HepG2 (cell line): ENCODE results near the gene HAP1. TPM values are rescaled to one million over a fixed set of nuclear protein-coding genes. Genes with fewer than 3 reads are reported as not detected.
A peak's percentile ranks its signal among the peaks of the same experiment; 100 is the strongest.

Experiments
- ATAC-seq: fragments of 200-7000 bp; cut with Tn5 transposase; 3 replicates; pipeline ENCODE4 v1.9.1; 2020; ENCODE audit warnings: mild to moderate bottlenecking, moderate library complexity
- BruUV-seq: library from RNA; stranded (reverse); fragments of 400-500 nt; replicated peaks from 2 replicates; lab custom pipeline; 2021; lab: Mats Ljungman, UMichigan
- CTCF ChIA-PET: fragments of 300-600 bp; formaldehyde crosslinking; extraction: SDS; loops from one replicate; lab custom pipeline; 2021; ENCODE audit warnings: low total read pairs, inconsistent platforms, low intra/inter-chr PET ratio; lab: Yijun Ruan, JAX
- POLR2A ChIA-PET: fragments of 350-600 bp; sonication (Branson Sonifier 250); formaldehyde crosslinking; loops from one replicate; lab custom pipeline; 2020; ENCODE audit warnings: antibody characterized with exemption, inconsistent platforms; lab: Yijun Ruan, JAX
- DNase-seq: peaks from one replicate; pipeline ENCODE4 v3.0.0-alpha.2; 2015; ENCODE audit warnings: low spot score
- FAIRE-seq: peaks from 3 replicates; lab custom pipeline; 2011; peaks lifted over from hg19 to GRCh38; lab: Jason Lieb, UNC
- H2AFZ ChIP-seq: one replicate; pipeline ENCODE4 v1.6.1; 2011; ENCODE audit warnings: low read length, inconsistent platforms
- H3K27ac ChIP-seq: fragments of 300-600 bp; 3 replicates; pipeline ENCODE4 v1.8.0; 2011; ENCODE audit warnings: mixed run types, mild to moderate bottlenecking, mixed read lengths, low read length, inconsistent platforms; ENCODE audit not compliant: insufficient read depth; ENCODE audit errors: extremely low read length
- H3K27me3 ChIP-seq, 2 experiments: fragments of 200-600 bp in 1 of 2; 2 replicates in 1 of 2; 3 replicates in 1 of 2; pipeline versions ENCODE4 v1.6.0 to v1.8.0; 2011; ENCODE audit warnings: low read length in 2 of 2, mild to moderate bottlenecking in 2 of 2, moderate library complexity in 2 of 2, inconsistent platforms in 1 of 2; ENCODE audit not compliant: insufficient read depth in 2 of 2, control insufficient read depth in 1 of 2
- H3K36me3 ChIP-seq, 2 experiments: fragments of 200-600 bp in 1 of 2; replicated peaks in 1 of 2; 2 replicates in 1 of 2; 3 replicates in 1 of 2; pipeline versions ENCODE4 v1.5.1 to v1.8.0; 2011; ENCODE audit warnings: low read length in 2 of 2, inconsistent platforms in 1 of 2; ENCODE audit not compliant: insufficient read depth in 2 of 2, control insufficient read depth in 1 of 2
- H3K4me1 ChIP-seq: 2 replicates; pipeline ENCODE4 v1.5.1; 2012; ENCODE audit warnings: low read length, inconsistent platforms; ENCODE audit not compliant: insufficient read depth
- H3K4me2 ChIP-seq: 2 replicates; pipeline ENCODE4 v1.6.0; 2011; ENCODE audit warnings: low read depth, low read length, inconsistent platforms
- H3K4me3 ChIP-seq, 3 experiments: fragments of 200-600 bp in 1 of 3; sonication (generic), shearing (Covaris generic) in 1 of 3; replicated peaks in 1 of 3; 2 replicates each; pipeline ENCODE4 v1.5.1; 2011 to 2016; ENCODE audit warnings: low read length in 3 of 3, inconsistent platforms in 2 of 3, low read depth in 2 of 3, mild to moderate bottlenecking in 2 of 3, control low read depth in 1 of 3, mixed read lengths in 1 of 3; ENCODE audit not compliant: insufficient read depth in 1 of 3
- H3K79me2 ChIP-seq: one replicate; pipeline ENCODE4 v1.6.1; 2011; ENCODE audit warnings: low read length, inconsistent platforms; ENCODE audit not compliant: insufficient read depth
- H3K9ac ChIP-seq: 2 replicates; pipeline ENCODE4 v1.6.0; 2011; ENCODE audit warnings: mild to moderate bottlenecking, low read depth, low read length, inconsistent platforms; ENCODE audit not compliant: insufficient read depth
- H3K9me3 ChIP-seq: 2 replicates; pipeline ENCODE4 v1.5.1; 2012; ENCODE audit warnings: mild to moderate bottlenecking, low read length
- H4K20me1 ChIP-seq: 2 replicates; pipeline ENCODE4 v1.6.0; 2011; ENCODE audit warnings: inconsistent platforms, mild to moderate bottlenecking, low read length, moderate library complexity; ENCODE audit not compliant: insufficient read depth
- AKAP8 ChIP-seq: sonication (generic); formaldehyde crosslinking; IDR thresholded peaks from 2 replicates; pipeline ENCODE4 v1.5.1; 2020; ENCODE audit warnings: mild to moderate bottlenecking, missing genetic modification reagents
- CEBPG ChIP-seq: IDR thresholded peaks from 2 replicates; pipeline ENCODE4 v1.6.1; 2016
- GTF2F1 ChIP-seq: fragments of 150-350 bp; IDR thresholded peaks from 2 replicates; pipeline ENCODE4 v1.6.1; 2014; ENCODE audit warnings: low read length
- IRF1 ChIP-seq: sonication (generic); formaldehyde crosslinking; IDR thresholded peaks from 2 replicates; pipeline ENCODE4 v1.4.0; 2020; ENCODE audit warnings: low read depth, mild to moderate bottlenecking, missing genetic modification reagents
- MAFF ChIP-seq: IDR thresholded peaks from 2 replicates; pipeline ENCODE4 v1.6.1; 2011; ENCODE audit warnings: low read depth, low read length, improper control_type of control experiment
- MEIS1 ChIP-seq: sonication (generic); formaldehyde crosslinking; IDR thresholded peaks from 2 replicates; pipeline ENCODE4 v1.9.0; 2021; ENCODE audit warnings: mild to moderate bottlenecking, missing genetic modification reagents, moderate library complexity, borderline replicate concordance
- MTF2 ChIP-seq: sonication (generic); formaldehyde crosslinking; IDR thresholded peaks from 2 replicates; pipeline ENCODE4 v1.5.0; 2020; ENCODE audit warnings: missing genetic modification reagents, borderline replicate concordance
- RNF2 ChIP-seq: fragments of 450-650 bp; conservative IDR thresholded peaks from 2 replicates; pipeline ENCODE4 v1.6.1; 2016; ENCODE audit warnings: low read depth
- SATB2 ChIP-seq: sonication (generic); formaldehyde crosslinking; IDR thresholded peaks from 2 replicates; pipeline ENCODE4 v1.5.0; 2020; ENCODE audit warnings: missing genetic modification reagents
- SOX13 ChIP-seq, 3 experiments: fragments of 450-650 bp in 1 of 3; sonication (generic) in 1 of 3; formaldehyde crosslinking in 1 of 3; IDR thresholded peaks in 2 of 3; conservative IDR thresholded peaks in 1 of 3; 2 replicates each; pipeline versions ENCODE4 v1.5.0 to v1.6.1; 2016 to 2020; ENCODE audit warnings: antibody characterized with exemption in 1 of 3, mild to moderate bottlenecking in 1 of 3, missing compliant biosample characterization in 1 of 3, missing genetic modification reagents in 1 of 3, moderate library complexity in 1 of 3
- TRIM24 ChIP-seq: sonication (generic); formaldehyde crosslinking; IDR thresholded peaks from 2 replicates; pipeline ENCODE4 v1.8.0; 2022; ENCODE audit warnings: mild to moderate bottlenecking, missing genetic modification reagents
- TSC22D2 ChIP-seq: sonication (generic); formaldehyde crosslinking; IDR thresholded peaks from 2 replicates; pipeline ENCODE4 v1.5.1; 2020; ENCODE audit warnings: missing genetic modification reagents, mild to moderate bottlenecking, borderline replicate concordance
- ZGPAT ChIP-seq: IDR thresholded peaks from 2 replicates; pipeline ENCODE4 v1.6.1; 2016; ENCODE audit warnings: mild to moderate bottlenecking
- ZNF143 ChIP-seq: sonication (generic); formaldehyde crosslinking; IDR thresholded peaks from 2 replicates; pipeline ENCODE4 v1.4.0; 2020; ENCODE audit warnings: missing genetic modification reagents
- ZNF446 ChIP-seq: sonication (generic); formaldehyde crosslinking; IDR thresholded peaks from 2 replicates; pipeline ENCODE4 v1.5.0; 2020; ENCODE audit warnings: mild to moderate bottlenecking, missing genetic modification reagents
- ZNF468 ChIP-seq: sonication (generic); formaldehyde crosslinking; IDR thresholded peaks from 2 replicates; pipeline ENCODE4 v1.8.0; 2022; ENCODE audit warnings: mild to moderate bottlenecking, moderate library complexity, missing genetic modification reagents
- ZNF501 ChIP-seq: sonication (generic); formaldehyde crosslinking; IDR thresholded peaks from 2 replicates; pipeline ENCODE4 v1.5.1; 2020; ENCODE audit warnings: mild to moderate bottlenecking, moderate library complexity, missing genetic modification reagents
- ZNF557 ChIP-seq: sonication (generic); formaldehyde crosslinking; IDR thresholded peaks from 2 replicates; pipeline ENCODE4 v1.4.0; 2020; ENCODE audit warnings: missing genetic modification reagents
- ZNF761 ChIP-seq: sonication (generic); formaldehyde crosslinking; conservative IDR thresholded peaks from 2 replicates; pipeline ENCODE4 v1.4.0; 2020; ENCODE audit warnings: mild to moderate bottlenecking, missing genetic modification reagents
- ZNF788 ChIP-seq: sonication (generic); formaldehyde crosslinking; IDR thresholded peaks from 2 replicates; pipeline ENCODE4 v1.5.0; 2020; ENCODE audit warnings: mild to moderate bottlenecking, missing genetic modification reagents, borderline replicate concordance
- WGBS: methylation state at CpG from one replicate; pipeline ENCODE4 v1.1.6; 2017; ENCODE audit warnings: low lambda C conversion rate; 5-methylcytosine and 5-hydroxymethylcytosine counted together
- in situ Hi-C: cut with HindIII; loops from 2 replicates; pipeline ENCODE4 v1.10.0; 2017; ENCODE audit warnings: low pct_unique_long_range_greater_than_20kb; ENCODE audit not compliant: extremely low pct_ligation_motif_present
- intact Hi-C: fragments of 100-400 bp; cut with micrococcal nuclease; formaldehyde crosslinking; loops from one replicate; pipeline ENCODE4 v1.10.0; 2022; ENCODE audit not compliant: unreplicated experiment
- polyA plus RNA-seq, 8 experiments: library from polyadenylated mRNA; depleted of rRNA in 3 of 8; stranded (reverse) in 7 of 8; unstranded in 1 of 8; fragments of >200 nt; fragmentation: Illumina TruSeq in 4 of 8; extraction: Trizol in 4 of 8; gene quantifications; 2 replicates each; pipeline versions ENCODE4 v1.2.1 to v1.2.3, GENCODE V29; 2011 to 2016; ENCODE audit warnings: low read depth in 4 of 8, missing spikeins in 1 of 8, mixed read lengths in 1 of 8; ENCODE audit not compliant: insufficient read depth in 1 of 8
- total RNA-seq, 5 experiments: library from RNA; depleted of rRNA; stranded (reverse); fragments of >200 nt; fragmentation: Illumina TruSeq; extraction: Trizol; gene quantifications; 2 replicates each; pipeline ENCODE4 v1.2.3, GENCODE V29; 2016; ENCODE audit warnings: low read depth in 1 of 5

The HAP1 gene
- total and polyA plus RNA-seq, 2 of the 13 experiments (the other 11 are each of a cell fraction or from before 2014, with no cell fraction given), result 0.07 TPM

DNA sequence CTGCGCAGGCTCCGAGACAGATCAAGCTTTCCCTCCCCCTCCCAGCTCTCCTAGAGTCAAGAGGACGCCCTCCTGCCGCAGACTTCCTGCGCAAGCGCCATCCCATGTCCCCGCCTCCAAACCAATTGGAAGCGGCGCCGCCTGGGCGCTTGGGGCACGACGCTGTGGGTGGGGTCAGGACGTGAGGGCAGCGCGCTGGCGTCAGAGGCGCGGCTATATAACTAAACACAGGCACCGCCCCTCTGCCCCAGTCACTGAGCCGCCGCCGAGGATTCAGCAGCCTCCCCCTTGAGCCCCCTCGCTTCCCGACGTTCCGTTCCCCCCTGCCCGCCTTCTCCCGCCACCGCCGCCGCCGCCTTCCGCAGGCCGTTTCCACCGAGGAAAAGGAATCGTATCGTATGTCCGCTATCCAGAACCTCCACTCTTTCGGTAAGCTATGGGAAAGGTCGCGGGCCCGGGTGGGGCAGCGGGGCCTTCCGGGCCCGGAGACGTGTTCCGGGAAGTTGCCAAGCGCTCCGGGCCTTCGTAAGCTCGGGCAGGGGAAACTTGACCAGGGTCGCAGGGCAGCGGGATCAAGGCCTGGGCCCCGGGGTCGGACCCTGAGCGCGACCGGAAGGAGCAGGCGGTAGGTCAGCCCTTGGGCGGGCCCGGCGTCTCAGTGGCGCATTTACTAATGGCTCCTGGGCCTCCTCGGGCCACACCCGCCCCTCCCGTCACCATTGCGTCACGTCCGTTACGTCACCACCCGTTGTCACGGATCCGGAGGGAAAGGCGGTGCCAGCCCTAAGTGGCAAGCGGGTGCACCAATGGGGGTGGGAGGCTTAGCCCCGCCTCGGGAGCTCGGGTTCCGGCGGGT is 45.6 kb downstream of the HAP1 start, which contains the start of gene EIF1:
Gene EIF1, plus strand, starts transcription at position 245 of the 856 bp plus-strand sequence. Its CDS starts 154 bp downstream, at position 399.
- Histone ChIP-seq H3K27ac (peak within 1 kb of the TSS; percentile 99), H3K79me2 (peaks cover 18% of the 10 kb centered on the region), H3K9ac (peak within 1 kb of the TSS; percentile 100), H3K9me3 (no peaks in the 10 kb centered on the region), H3K4me2 (peak within 1 kb of the TSS; percentile 99), H3K4me1 (peaks cover 29% of the 10 kb centered on the region), H2AFZ (peak within 1 kb of the TSS; percentile 68), H3K4me3 (peak within 1 kb of the TSS; percentile 88 to 99 (median 97)), H4K20me1 (peaks cover 39% of the 10 kb centered on the region), H3K36me3 (peaks cover 22 to 41% of the 10 kb centered on the region in 2 experiments), H3K27me3 (no peaks in the 10 kb centered on the region; a peak in 2 of 5 replicates)
- ChIA-PET CTCF (interaction anchor here (0.5 to 1.3 kb wide), 3 partner anchors 22 to 1028 kb away, joined by 3 to 5 read pairs (median 3); no protein-coding TSS in a partner anchor), POLR2A (interaction anchor here (0.6 to 6.6 kb wide), 110 partner anchors 9 to 1680 kb away, joined by 3 to 443 read pairs (median 5); partner anchors contain the start of genes ACLY, CNP, DNAJC7 and FKBP10)
- intact Hi-C loops, result loop anchor here (1.0 kb wide), 1 partner anchor 23 kb away; no protein-coding TSS in a partner anchor
- ATAC-seq (peak; percentile 82), DNase-seq (peak; percentile 100), FAIRE-seq (peak; percentile 84)
- TSS peak; percentile 61 for BruUV-seq
- WGBS, result under 1% methylated on average over 49 of the region's 81 CpGs
- in situ Hi-C loops, result no loop called here
- no peak for TF ChIP-seq RNF2
- peak; percentile 76; the same call in 1 of the 2 replicates for TF ChIP-seq TSC22D2
- TF ChIP-seq SATB2 (CRISPR knock-in tag), result no peak
- TF ChIP-seq AKAP8 (CRISPR knock-in tag), result peak; percentile 98
- peak; percentile 53 for TF ChIP-seq ZNF143 (CRISPR knock-in tag)
- TF ChIP-seq CEBPG (CRISPR knock-in tag), result peak; percentile 100
- peak; percentile 97 for TF ChIP-seq ZNF761 (CRISPR knock-in tag)
- peak; percentile 99 for TF ChIP-seq ZNF788
- peak; percentile 99 for TF ChIP-seq ZNF446 (CRISPR knock-in tag)
- TF ChIP-seq MAFF, result no peak
- TF ChIP-seq MTF2 (CRISPR knock-in tag), result no peak; the same call in 1 of the 2 replicates
- peak; percentile 99 for TF ChIP-seq ZNF501 (CRISPR knock-in tag)
- peak; percentile 74; the same call in 1 of the 2 replicates for TF ChIP-seq ZGPAT (CRISPR knock-in tag)
- peak; percentile 95 for TF ChIP-seq MEIS1 (CRISPR knock-in tag)
- TF ChIP-seq GTF2F1, result peak; percentile 97
- peak; percentile 76 for TF ChIP-seq IRF1 (CRISPR knock-in tag)
- TF ChIP-seq ZNF557 (CRISPR knock-in tag), result peak; percentile 74; the same call in 1 of the 2 replicates
- no peak for TF ChIP-seq TRIM24 (CRISPR knock-in tag)
- no peak for TF ChIP-seq SOX13 (IDR thresholded peaks at IDR 0.05)
- TF ChIP-seq SOX13 (CRISPR knock-in tag; conservative IDR thresholded peaks at IDR 0.05 in 1 of 2, IDR thresholded peaks at IDR 0.05 in 1 of 2), result peak; percentile 44 to 89; a peak in 3 of 4 replicates
- TF ChIP-seq ZNF468 (CRISPR knock-in tag), result 0 out of 2 replicates have a peak, but pooled peaks have one; percentile 91
